ENCODE measurements around the gene SPINK6. TPM values are rescaled to one million over a fixed set of nuclear protein-coding genes. Genes with fewer than 3 reads are reported as not detected.

Gene SPINK6
- total RNA-seq, 1 experiment from 2014 or later: not detected

GRCh38 chr5:148163345-148163744 lies 39.5 kb upstream of the SPINK6 start:
- BruUV-seq (replicated peaks): no TSS peak
- Histone ChIP-seq H4K20me1 (ENCODE audit: insufficient read depth) (no peaks in the 10 kb centered on the region; the same call in 1 of the 2 replicates), H3K4me3 (replicated peaks in 1 of 2; ENCODE audit: low read depth in 1 of 2, low read length in 2 of 2) (no peak overlapping the region), H2AFZ (ENCODE audit: low read depth, low read length, poor library complexity, severe bottlenecking) (no peak overlapping the region), H3K4me1 (ENCODE audit: control insufficient read depth in 1 of 2, insufficient read depth in 2 of 2, low read length in 2 of 2) (no peaks in the 10 kb centered on the region), H3K9ac (ENCODE audit: low read length) (no peak overlapping the region), H3K9me3 (ENCODE audit: control insufficient read depth in 1 of 2, insufficient read depth in 1 of 2, low read depth in 1 of 2, low read length in 2 of 2) (no peaks in the 10 kb centered on the region), H3K27ac (ENCODE audit: low read depth, low read length) (no peak overlapping the region), H3K9me2 (ENCODE audit: insufficient read depth) (no peaks in the 10 kb centered on the region), H3K79me2 (ENCODE audit: insufficient read depth, low read length) (no peaks in the 10 kb centered on the region), H3K36me3 (ENCODE audit: control insufficient read depth in 1 of 2, insufficient read depth in 2 of 2, low read length in 2 of 2) (no peaks in the 10 kb centered on the region), H3K4me2 (ENCODE audit: low read length) (no peak overlapping the region), H3K27me3 (ENCODE audit: insufficient read depth, low read length) (0 out of 2 replicates have a peak, but pooled peaks cover 3% of the 10 kb centered on the region)
- intact Hi-C loops (cut with micrococcal nuclease): no loop called here
- TF ChIP-seq EGR1 (IDR thresholded peaks at IDR 0.05; ENCODE audit: low read depth) (no peak), POLR2A (IDR thresholded peaks at IDR 0.05; ENCODE audit: borderline replicate concordance, extremely low read depth, insufficient read depth, insufficient read length) (no peak), MAX (IDR thresholded peaks at IDR 0.05) (no peak), EZH2phosphoT487 (IDR thresholded peaks at IDR 0.05; ENCODE audit: borderline replicate concordance) (no peak), RAD21 (IDR thresholded peaks at IDR 0.05; ENCODE audit: low read depth) (no peak), CBX3 (IDR thresholded peaks at IDR 0.05; ENCODE audit: low read depth) (no peak), FOSL1 (IDR thresholded peaks at IDR 0.05; ENCODE audit: low read depth) (no peak), CEBPB (IDR thresholded peaks at IDR 0.05; ENCODE audit: low read depth) (no peak), SRF (IDR thresholded peaks at IDR 0.05; ENCODE audit: low read depth) (no peak), YY1 (IDR thresholded peaks at IDR 0.05; ENCODE audit: extremely low read depth, insufficient replicate concordance, low read depth, low read length) (no peak)
- ChIA-PET POLR2A (no interaction called here), RAD21 (ENCODE audit: low non-redundant PET in 1 of 2, low total read pairs in 2 of 2, uncharacterized antibody in 2 of 2, unreplicated experiment in 2 of 2) (no interaction called here), CTCF (no interaction called here)
- peak; percentile 67; the same call in 1 of the 2 replicates for ATAC-seq
- DNase-seq (ENCODE audit: low read depth, low spot score): no peak

- Histone ChIP-seq H3K27ac (ENCODE audit: low read depth, low read length) (no peak overlapping the region), H3K9me2 (ENCODE audit: insufficient read depth) (no peaks in the 10 kb centered on the region), H2AFZ (ENCODE audit: low read depth, low read length, poor library complexity, severe bottlenecking) (no peak overlapping the region), H3K9me3 (ENCODE audit: control insufficient read depth in 1 of 2, insufficient read depth in 1 of 2, low read depth in 1 of 2, low read length in 2 of 2) (no peaks in the 10 kb centered on the region), H3K4me1 (ENCODE audit: control insufficient read depth in 1 of 2, insufficient read depth in 2 of 2, low read length in 2 of 2) (no peaks in the 10 kb centered on the region), H3K9ac (ENCODE audit: low read length) (no peak overlapping the region), H3K4me2 (ENCODE audit: low read length) (no peak overlapping the region), H3K79me2 (ENCODE audit: insufficient read depth, low read length) (no peaks in the 10 kb centered on the region), H3K36me3 (ENCODE audit: control insufficient read depth in 1 of 2, insufficient read depth in 2 of 2, low read length in 2 of 2) (no peaks in the 10 kb centered on the region), H3K27me3 (ENCODE audit: insufficient read depth, low read length) (0 out of 2 replicates have a peak, but pooled peaks cover 6% of the 10 kb centered on the region), H3K4me3 (replicated peaks in 1 of 2; ENCODE audit: low read depth in 1 of 2, low read length in 2 of 2) (no peak overlapping the region), H4K20me1 (ENCODE audit: insufficient read depth) (no peaks in the 10 kb centered on the region; the same call in 1 of the 2 replicates)
- intact Hi-C loops (cut with micrococcal nuclease): no loop called here
- CTCF ChIA-PET: no interaction called here
- POLR2A ChIA-PET: no interaction called here
- BruUV-seq (replicated peaks): no TSS peak
- RAD21 ChIA-PET (ENCODE audit: low non-redundant PET in 1 of 2, low total read pairs in 2 of 2, uncharacterized antibody in 2 of 2, unreplicated experiment in 2 of 2): no interaction called here
- DNase-seq (ENCODE audit: low read depth, low spot score): no peak
- ATAC-seq: no peak
- no peak for TF ChIP-seq CBX3 (IDR thresholded peaks at IDR 0.05; ENCODE audit: low read depth)
- TF ChIP-seq ZBTB33 (IDR thresholded peaks at IDR 0.05; ENCODE audit: extremely low read depth, insufficient replicate concordance, low read length): no peak
- TF ChIP-seq SRF (IDR thresholded peaks at IDR 0.05; ENCODE audit: low read depth): no peak
- no peak for TF ChIP-seq SIN3A (IDR thresholded peaks at IDR 0.05; ENCODE audit: low read depth)
- TF ChIP-seq ZNF274 (IDR thresholded peaks at IDR 0.05; ENCODE audit: low read depth, low read length): no peak
- TF ChIP-seq ATF3 (IDR thresholded peaks at IDR 0.05): no peak
- no peak for TF ChIP-seq SP1 (IDR thresholded peaks at IDR 0.05; ENCODE audit: low read depth)
- TF ChIP-seq POLR2AphosphoS5 (IDR thresholded peaks at IDR 0.05; ENCODE audit: low read depth, low read length): no peak
- no peak for TF ChIP-seq YY1 (IDR thresholded peaks at IDR 0.05; ENCODE audit: extremely low read depth, insufficient replicate concordance, low read depth, low read length)
- TF ChIP-seq ZFX (IDR thresholded peaks at IDR 0.05): no peak
- TF ChIP-seq JUND (IDR thresholded peaks at IDR 0.05): no peak
- no peak for TF ChIP-seq ELF1 (IDR thresholded peaks at IDR 0.05; ENCODE audit: borderline replicate concordance, low read depth)
- no peak for TF ChIP-seq CEBPB (IDR thresholded peaks at IDR 0.05; ENCODE audit: low read depth)
- no peak for TF ChIP-seq EGR1 (IDR thresholded peaks at IDR 0.05; ENCODE audit: low read depth)
Measured at GRCh38 chr5:148166550-148167283, 36.1 kb upstream of the SPINK6 start.
